ENCODE data around the gene RAD51B. TPM values are rescaled to one million over a fixed set of nuclear protein-coding genes. Genes with fewer than 3 reads are reported as not detected.

RAD51B gene
- total RNA-seq, 1 experiment from 2014 or later = 10.8 TPM

GRCh38 chr14:68756000-68756481, 936.5 kb downstream of the RAD51B start:
- Histone ChIP-seq H4K20me1 (ENCODE audit: low read length) (no peaks in the 10 kb centered on the region), H3K27ac (ENCODE audit: low read length) (no peak overlapping the region), H3F3A (ENCODE audit: low read length, unreplicated experiment) (no peaks in the 10 kb centered on the region), H3K79me2 (ENCODE audit: low read length) (no peaks in the 10 kb centered on the region), H3K4me2 (ENCODE audit: low read length) (no peak overlapping the region), H3K4me1 (ENCODE audit: insufficient read depth, low read length) (no peaks in the 10 kb centered on the region), H3K27me3 (ENCODE audit: low read length) (no peaks in the 10 kb centered on the region), H3K9me2 (replicated peaks; ENCODE audit: low read length) (no peaks in the 10 kb centered on the region), H3K9me3 (ENCODE audit: low read length) (no peaks in the 10 kb centered on the region), H2AFZ (ENCODE audit: low read length) (no peak overlapping the region), H3K36me3 (ENCODE audit: low read depth, low read length) (no peaks in the 10 kb centered on the region), H3K4me3 (ENCODE audit: low read length) (no peak overlapping the region), H3K9ac (ENCODE audit: low read length) (no peak overlapping the region)
- POLR2A ChIA-PET (ENCODE audit: unreplicated experiment) = no interaction called here
- no TSS peak for BruUV-seq (replicated peaks)
- no peak for ATAC-seq
- CTCF ChIA-PET = no interaction called here
- no peak for DNase-seq
- no peak for TF ChIP-seq EZH2phosphoT487 (IDR thresholded peaks at IDR 0.05; ENCODE audit: borderline replicate concordance, low read length)
- no peak for TF ChIP-seq CTCF (conservative IDR thresholded peaks at IDR 0.05; ENCODE audit: low read depth, low read length)
- TF ChIP-seq EZH2 (IDR thresholded peaks at IDR 0.05; ENCODE audit: low read length, unreplicated experiment) = no peak
- intact Hi-C loops (cut with micrococcal nuclease) = no loop called here

GRCh38 chr14:68756734-68757133, 937.2 kb downstream of the RAD51B start:
- Histone ChIP-seq H3K9me3 (ENCODE audit: low read length) (no peaks in the 10 kb centered on the region), H3K36me3 (ENCODE audit: low read depth, low read length) (no peaks in the 10 kb centered on the region), H4K20me1 (ENCODE audit: low read length) (no peaks in the 10 kb centered on the region), H3K27me3 (ENCODE audit: low read length) (no peaks in the 10 kb centered on the region), H3K4me1 (ENCODE audit: insufficient read depth, low read length) (no peaks in the 10 kb centered on the region), H3K79me2 (ENCODE audit: low read length) (no peaks in the 10 kb centered on the region), H3K9me2 (replicated peaks; ENCODE audit: low read length) (no peaks in the 10 kb centered on the region), H3K27ac (ENCODE audit: low read length) (no peak overlapping the region), H2AFZ (ENCODE audit: low read length) (no peak overlapping the region), H3F3A (ENCODE audit: low read length, unreplicated experiment) (no peaks in the 10 kb centered on the region), H3K9ac (ENCODE audit: low read length) (no peak overlapping the region), H3K4me3 (ENCODE audit: low read length) (no peak overlapping the region), H3K4me2 (ENCODE audit: low read length) (no peak overlapping the region)
- ChIA-PET POLR2A (ENCODE audit: unreplicated experiment) (interaction anchor here (0.6 kb wide), 1 partner anchor 74 kb away, joined by 6 read pairs; no protein-coding TSS in a partner anchor), CTCF (no interaction called here)
- intact Hi-C loops (cut with micrococcal nuclease) = no loop called here
- DNase-seq = no peak
- no TSS peak for BruUV-seq (replicated peaks)
- TF ChIP-seq EZH2 (IDR thresholded peaks at IDR 0.05; ENCODE audit: low read length, unreplicated experiment) = no peak
- TF ChIP-seq CTCF (conservative IDR thresholded peaks at IDR 0.05; ENCODE audit: low read depth, low read length) = no peak
- no peak for TF ChIP-seq EZH2phosphoT487 (IDR thresholded peaks at IDR 0.05; ENCODE audit: borderline replicate concordance, low read length)
- ATAC-seq = no peak

- POLR2A ChIA-PET (ENCODE audit: unreplicated experiment) = no interaction called here
- no peak overlapping the region for H3K27ac ChIP-seq (ENCODE audit: low read length)
- CTCF ChIA-PET = no interaction called here
These were observed 938.1 kb downstream of the RAD51B start for GRCh38 chr14:68757618-68758081.

More at GRCh38 chr14:68757618-68758081, 938.1 kb downstream of the RAD51B start:
- Histone ChIP-seq H3K79me2 (ENCODE audit: low read length) (no peaks in the 10 kb centered on the region), H3K4me2 (ENCODE audit: low read length) (no peak overlapping the region), H3K9ac (ENCODE audit: low read length) (no peak overlapping the region), H3K9me3 (ENCODE audit: low read length) (no peaks in the 10 kb centered on the region), H3K4me1 (ENCODE audit: insufficient read depth, low read length) (no peaks in the 10 kb centered on the region), H4K20me1 (ENCODE audit: low read length) (no peaks in the 10 kb centered on the region), H3F3A (ENCODE audit: low read length, unreplicated experiment) (no peaks in the 10 kb centered on the region), H3K9me2 (replicated peaks; ENCODE audit: low read length) (no peaks in the 10 kb centered on the region), H2AFZ (ENCODE audit: low read length) (no peak overlapping the region), H3K27me3 (ENCODE audit: low read length) (no peaks in the 10 kb centered on the region), H3K36me3 (ENCODE audit: low read depth, low read length) (no peaks in the 10 kb centered on the region), H3K4me3 (ENCODE audit: low read length) (no peak overlapping the region)
- no peak for DNase-seq
- TF ChIP-seq EZH2phosphoT487 (IDR thresholded peaks at IDR 0.05; ENCODE audit: borderline replicate concordance, low read length) = no peak
- intact Hi-C loops (cut with micrococcal nuclease) = no loop called here
- ATAC-seq = no peak
- no TSS peak for BruUV-seq (replicated peaks)

Measured in PC-3 (cell line).